ENCODE results near the gene NOL7.

DNA sequence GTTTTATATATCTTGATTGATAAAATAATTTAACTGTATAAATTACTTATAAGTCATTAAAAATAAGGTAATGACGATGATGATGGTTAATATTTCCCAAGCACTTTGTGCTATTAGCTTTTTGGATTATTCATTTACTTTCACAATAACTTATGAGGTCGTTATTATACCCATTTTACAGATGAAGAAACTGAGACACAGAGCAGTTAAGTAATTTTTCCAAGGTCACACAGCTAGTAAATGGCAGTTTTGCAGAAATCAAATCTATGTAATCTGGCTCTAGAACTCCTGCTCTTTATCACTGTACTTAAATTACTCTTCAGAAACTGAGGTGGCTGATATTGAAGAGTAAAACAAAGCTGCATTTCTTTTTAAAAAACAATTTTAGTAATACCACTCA lies 18.2 kb downstream of the NOL7 start:
- no peak for TF ChIP-seq RAD21 (IDR thresholded peaks at IDR 0.05; ENCODE audit: low read length)
- TF ChIP-seq, protein P1, sequence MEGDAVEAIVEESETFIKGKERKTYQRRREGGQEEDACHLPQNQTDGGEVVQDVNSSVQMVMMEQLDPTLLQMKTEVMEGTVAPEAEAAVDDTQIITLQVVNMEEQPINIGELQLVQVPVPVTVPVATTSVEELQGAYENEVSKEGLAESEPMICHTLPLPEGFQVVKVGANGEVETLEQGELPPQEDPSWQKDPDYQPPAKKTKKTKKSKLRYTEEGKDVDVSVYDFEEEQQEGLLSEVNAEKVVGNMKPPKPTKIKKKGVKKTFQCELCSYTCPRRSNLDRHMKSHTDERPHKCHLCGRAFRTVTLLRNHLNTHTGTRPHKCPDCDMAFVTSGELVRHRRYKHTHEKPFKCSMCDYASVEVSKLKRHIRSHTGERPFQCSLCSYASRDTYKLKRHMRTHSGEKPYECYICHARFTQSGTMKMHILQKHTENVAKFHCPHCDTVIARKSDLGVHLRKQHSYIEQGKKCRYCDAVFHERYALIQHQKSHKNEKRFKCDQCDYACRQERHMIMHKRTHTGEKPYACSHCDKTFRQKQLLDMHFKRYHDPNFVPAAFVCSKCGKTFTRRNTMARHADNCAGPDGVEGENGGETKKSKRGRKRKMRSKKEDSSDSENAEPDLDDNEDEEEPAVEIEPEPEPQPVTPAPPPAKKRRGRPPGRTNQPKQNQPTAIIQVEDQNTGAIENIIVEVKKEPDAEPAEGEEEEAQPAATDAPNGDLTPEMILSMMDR (conservative IDR thresholded peaks at IDR 0.05; ENCODE audit: low read depth, low read length), result no peak
- no peak for TF ChIP-seq POLR2A (IDR thresholded peaks at IDR 0.05; ENCODE audit: low read depth, low read length)
- no peak for TF ChIP-seq MAFK (IDR thresholded peaks at IDR 0.05; ENCODE audit: low read depth, low read length)
- no peak for TF ChIP-seq RCOR1 (IDR thresholded peaks at IDR 0.05; ENCODE audit: insufficient replicate concordance, low read length)
- TF ChIP-seq, protein P2, sequence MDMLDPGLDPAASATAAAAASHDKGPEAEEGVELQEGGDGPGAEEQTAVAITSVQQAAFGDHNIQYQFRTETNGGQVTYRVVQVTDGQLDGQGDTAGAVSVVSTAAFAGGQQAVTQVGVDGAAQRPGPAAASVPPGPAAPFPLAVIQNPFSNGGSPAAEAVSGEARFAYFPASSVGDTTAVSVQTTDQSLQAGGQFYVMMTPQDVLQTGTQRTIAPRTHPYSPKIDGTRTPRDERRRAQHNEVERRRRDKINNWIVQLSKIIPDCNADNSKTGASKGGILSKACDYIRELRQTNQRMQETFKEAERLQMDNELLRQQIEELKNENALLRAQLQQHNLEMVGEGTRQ (IDR thresholded peaks at IDR 0.05; ENCODE audit: low read depth, low read length), result no peak
- no peak for TF ChIP-seq MXI1 (IDR thresholded peaks at IDR 0.05; ENCODE audit: borderline replicate concordance, low read depth, low read length)

Measured in IMR-90 (cell line).